ENCODE data around the gene C17orf75.

Gene C17orf75

GRCh38 chr17:32315171-32315570 is 26.8 kb downstream of the C17orf75 start:
- ATAC-seq (replicated peaks; ENCODE audit: extremely low read depth, poor library complexity, severe bottlenecking): no peak
- Mint-ChIP-seq H3K4me3 (no peak overlapping the region), H3K27me3 (peaks cover 10% of the 10 kb centered on the region), H3K4me1 (peaks cover 4% of the 10 kb centered on the region), H3K27ac (ENCODE audit: low read depth) (no peak overlapping the region), H3K9me3 (no peaks in the 10 kb centered on the region), H3K36me3 (ENCODE audit: insufficient read depth) (no peaks in the 10 kb centered on the region)
- no peak for DNase-seq (ENCODE audit: low spot score in 2 of 2)

- no peak overlapping the region for H3K4me3 Mint-ChIP-seq
- DNase-seq (ENCODE audit: low spot score in 2 of 2) (no peak), ATAC-seq (replicated peaks; ENCODE audit: extremely low read depth, poor library complexity, severe bottlenecking) (no peak)
- H3K27ac Mint-ChIP-seq (ENCODE audit: low read depth): no peak overlapping the region
- no peaks in the 10 kb centered on the region for H3K9me3 Mint-ChIP-seq
- no peaks in the 10 kb centered on the region for H3K36me3 Mint-ChIP-seq (ENCODE audit: insufficient read depth)
- H3K27me3 Mint-ChIP-seq: peaks cover 10% of the 10 kb centered on the region
- H3K4me1 Mint-ChIP-seq: peaks cover 4% of the 10 kb centered on the region
These were observed 27.3 kb downstream of the C17orf75 start for GRCh38 chr17:32314636-32315035.

- no peaks in the 10 kb centered on the region for H3K36me3 Mint-ChIP-seq (ENCODE audit: insufficient read depth)
- H3K9me3 Mint-ChIP-seq: no peaks in the 10 kb centered on the region
- no peak for ATAC-seq (replicated peaks; ENCODE audit: extremely low read depth, poor library complexity, severe bottlenecking)
- no peak overlapping the region for H3K27ac Mint-ChIP-seq (ENCODE audit: low read depth)
- no peaks in the 10 kb centered on the region for H3K4me1 Mint-ChIP-seq
- DNase-seq (ENCODE audit: low spot score in 2 of 2): no peak
- H3K27me3 Mint-ChIP-seq: peaks cover 9% of the 10 kb centered on the region
- H3K4me3 Mint-ChIP-seq: no peak overlapping the region
These were observed 30.9 kb downstream of the C17orf75 start for GRCh38 chr17:32311028-32311536.

- H3K9me3 Mint-ChIP-seq: no peaks in the 10 kb centered on the region
- H3K27me3 Mint-ChIP-seq: no peaks in the 10 kb centered on the region
- H3K27ac Mint-ChIP-seq (ENCODE audit: low read depth): no peak overlapping the region
- no peak overlapping the region for H3K4me3 Mint-ChIP-seq
- H3K4me1 Mint-ChIP-seq: no peaks in the 10 kb centered on the region
- DNase-seq (ENCODE audit: low spot score in 2 of 2) (no peak), ATAC-seq (replicated peaks; ENCODE audit: extremely low read depth, poor library complexity, severe bottlenecking) (no peak)
- H3K36me3 Mint-ChIP-seq (ENCODE audit: insufficient read depth): no peaks in the 10 kb centered on the region
These were observed 34.3 kb downstream of the C17orf75 start for GRCh38 chr17:32307658-32308057.

GRCh38 chr17:32305049-32305448 is 36.9 kb downstream of the C17orf75 start:
- no peak overlapping the region for H3K27ac Mint-ChIP-seq (ENCODE audit: low read depth)
- H3K4me1 Mint-ChIP-seq: no peaks in the 10 kb centered on the region
- H3K9me3 Mint-ChIP-seq: no peaks in the 10 kb centered on the region
- no peak overlapping the region for H3K4me3 Mint-ChIP-seq
- H3K27me3 Mint-ChIP-seq: no peaks in the 10 kb centered on the region
- ATAC-seq (replicated peaks; ENCODE audit: extremely low read depth, poor library complexity, severe bottlenecking): no peak
- no peaks in the 10 kb centered on the region for H3K36me3 Mint-ChIP-seq (ENCODE audit: insufficient read depth)
- no peak for DNase-seq (ENCODE audit: low spot score in 2 of 2)

- ATAC-seq (replicated peaks; ENCODE audit: extremely low read depth, poor library complexity, severe bottlenecking): no peak
- H3K9me3 Mint-ChIP-seq: no peaks in the 10 kb centered on the region
- H3K27me3 Mint-ChIP-seq: no peaks in the 10 kb centered on the region
- DNase-seq (ENCODE audit: low spot score in 2 of 2): no peak
- no peaks in the 10 kb centered on the region for H3K36me3 Mint-ChIP-seq (ENCODE audit: insufficient read depth)
- no peak overlapping the region for H3K27ac Mint-ChIP-seq (ENCODE audit: low read depth)
- no peak overlapping the region for H3K4me3 Mint-ChIP-seq
- no peaks in the 10 kb centered on the region for H3K4me1 Mint-ChIP-seq
These were observed 38.1 kb downstream of the C17orf75 start for GRCh38 chr17:32303781-32304288.

GRCh38 chr17:32302860-32303649 is 38.9 kb downstream of the C17orf75 start:
- DNase-seq (ENCODE audit: low spot score in 2 of 2) (no peak), ATAC-seq (replicated peaks; ENCODE audit: extremely low read depth, poor library complexity, severe bottlenecking) (no peak)
- no peaks in the 10 kb centered on the region for H3K4me1 Mint-ChIP-seq
- H3K27ac Mint-ChIP-seq (ENCODE audit: low read depth): no peak overlapping the region
- H3K27me3 Mint-ChIP-seq: no peaks in the 10 kb centered on the region
- H3K9me3 Mint-ChIP-seq: no peaks in the 10 kb centered on the region
- H3K4me3 Mint-ChIP-seq: no peak overlapping the region
- no peaks in the 10 kb centered on the region for H3K36me3 Mint-ChIP-seq (ENCODE audit: insufficient read depth)

GRCh38 chr17:32302037-32302436 is 39.9 kb downstream of the C17orf75 start:
- Mint-ChIP-seq H3K4me3 (no peak overlapping the region), H3K9me3 (no peaks in the 10 kb centered on the region), H3K4me1 (no peaks in the 10 kb centered on the region), H3K36me3 (ENCODE audit: insufficient read depth) (no peaks in the 10 kb centered on the region), H3K27me3 (no peaks in the 10 kb centered on the region), H3K27ac (ENCODE audit: low read depth) (no peak overlapping the region)
- ATAC-seq (replicated peaks; ENCODE audit: extremely low read depth, poor library complexity, severe bottlenecking) (no peak), DNase-seq (ENCODE audit: low spot score in 2 of 2) (no peak)

GRCh38 chr17:32299580-32300164 is 42.3 kb downstream of the C17orf75 start:
- no peak overlapping the region for H3K4me3 Mint-ChIP-seq
- no peaks in the 10 kb centered on the region for H3K36me3 Mint-ChIP-seq (ENCODE audit: insufficient read depth)
- no peaks in the 10 kb centered on the region for H3K9me3 Mint-ChIP-seq
- H3K27me3 Mint-ChIP-seq: no peaks in the 10 kb centered on the region
- no peak overlapping the region for H3K27ac Mint-ChIP-seq (ENCODE audit: low read depth)
- ATAC-seq (replicated peaks; ENCODE audit: extremely low read depth, poor library complexity, severe bottlenecking) (no peak), DNase-seq (ENCODE audit: low spot score in 2 of 2) (no peak)
- no peaks in the 10 kb centered on the region for H3K4me1 Mint-ChIP-seq

- H3K27ac Mint-ChIP-seq (ENCODE audit: low read depth): no peak overlapping the region
- no peak overlapping the region for H3K4me3 Mint-ChIP-seq
- H3K36me3 Mint-ChIP-seq (ENCODE audit: insufficient read depth): no peaks in the 10 kb centered on the region
- ATAC-seq (replicated peaks; ENCODE audit: extremely low read depth, poor library complexity, severe bottlenecking): no peak
- H3K4me1 Mint-ChIP-seq: no peaks in the 10 kb centered on the region
- H3K9me3 Mint-ChIP-seq: no peaks in the 10 kb centered on the region
- no peaks in the 10 kb centered on the region for H3K27me3 Mint-ChIP-seq
- DNase-seq (ENCODE audit: low spot score in 2 of 2): no peak
These were observed 43.0 kb downstream of the C17orf75 start for GRCh38 chr17:32298721-32299579.

- Mint-ChIP-seq H3K9me3 (no peaks in the 10 kb centered on the region), H3K36me3 (ENCODE audit: insufficient read depth) (no peaks in the 10 kb centered on the region), H3K27me3 (no peaks in the 10 kb centered on the region), H3K4me3 (no peak overlapping the region), H3K4me1 (no peaks in the 10 kb centered on the region), H3K27ac (ENCODE audit: low read depth) (no peak overlapping the region)
- DNase-seq (ENCODE audit: low spot score in 2 of 2) (no peak), ATAC-seq (replicated peaks; ENCODE audit: extremely low read depth, poor library complexity, severe bottlenecking) (no peak)
These were observed 43.7 kb downstream of the C17orf75 start for GRCh38 chr17:32298298-32298697.

- Mint-ChIP-seq H3K36me3 (ENCODE audit: insufficient read depth) (no peaks in the 10 kb centered on the region), H3K4me1 (no peaks in the 10 kb centered on the region), H3K27me3 (no peaks in the 10 kb centered on the region), H3K9me3 (no peaks in the 10 kb centered on the region), H3K4me3 (no peak overlapping the region), H3K27ac (ENCODE audit: low read depth) (no peak overlapping the region)
- DNase-seq (ENCODE audit: low spot score in 2 of 2): no peak
- no peak for ATAC-seq (replicated peaks; ENCODE audit: extremely low read depth, poor library complexity, severe bottlenecking)
These were observed 44.1 kb downstream of the C17orf75 start for GRCh38 chr17:32297860-32298259.
